ENCODE data around the gene DIS3L2. TPM values are rescaled to one million over a fixed set of nuclear protein-coding genes. Genes with fewer than 3 reads are reported as not detected.
A peak's percentile ranks its signal among the peaks of the same experiment; 100 is the strongest.

Gene DIS3L2
- total RNA-seq, 3 donors from 2014 or later: 28.5 to 43.0 (median 42.5) TPM

- DNase-seq (no peak), ATAC-seq (no peak)
- TF ChIP-seq CTCF (IDR thresholded peaks at IDR 0.05): no peak
- Histone ChIP-seq H3K4me1 (ENCODE audit: low read depth) (peaks cover 9% of the 10 kb centered on the region), H3K4me3 (no peak overlapping the region), H3K36me3 (ENCODE audit: low read depth) (no peaks in the 10 kb centered on the region), H3K9me3 (no peaks in the 10 kb centered on the region)
- intact Hi-C loops (cut with DNase I, micrococcal nuclease): no loop called here
These were observed 271.4 kb downstream of the DIS3L2 start for GRCh38 chr2:232232915-232233314.

GRCh38 chr2:232234922-232235615 lies 273.6 kb downstream of the DIS3L2 start:
- H3K36me3 ChIP-seq (ENCODE audit: low read depth): no peaks in the 10 kb centered on the region
- no peaks in the 10 kb centered on the region for H3K9me3 ChIP-seq
- TF ChIP-seq CTCF (IDR thresholded peaks at IDR 0.05): no peak
- DNase-seq: no peak
- ATAC-seq: peak; percentile 15
- H3K4me1 ChIP-seq (ENCODE audit: low read depth): peaks cover 9% of the 10 kb centered on the region
- intact Hi-C loops (cut with DNase I, micrococcal nuclease): no loop called here
- no peak overlapping the region for H3K4me3 ChIP-seq

GRCh38 chr2:232235716-232236115 lies 274.2 kb downstream of the DIS3L2 start:
- H3K36me3 ChIP-seq (ENCODE audit: low read depth): no peaks in the 10 kb centered on the region
- no peak for TF ChIP-seq CTCF (IDR thresholded peaks at IDR 0.05)
- H3K4me3 ChIP-seq: no peak overlapping the region
- H3K9me3 ChIP-seq: no peaks in the 10 kb centered on the region
- ATAC-seq (peak; percentile 60), DNase-seq (peak in 1 of 3 donors; percentile 18)
- intact Hi-C loops (cut with DNase I, micrococcal nuclease): no loop called here
- peaks cover 9% of the 10 kb centered on the region for H3K4me1 ChIP-seq (ENCODE audit: low read depth)

- intact Hi-C loops (cut with DNase I, micrococcal nuclease): no loop called here
- Histone ChIP-seq H3K36me3 (ENCODE audit: low read depth) (no peaks in the 10 kb centered on the region), H3K9me3 (no peaks in the 10 kb centered on the region), H3K4me1 (ENCODE audit: low read depth) (peaks cover 9% of the 10 kb centered on the region), H3K4me3 (no peak overlapping the region)
- ATAC-seq (peak; percentile 66), DNase-seq (no peak)
- TF ChIP-seq CTCF (IDR thresholded peaks at IDR 0.05): no peak
These were observed 274.7 kb downstream of the DIS3L2 start for GRCh38 chr2:232236200-232236599.

DNA sequence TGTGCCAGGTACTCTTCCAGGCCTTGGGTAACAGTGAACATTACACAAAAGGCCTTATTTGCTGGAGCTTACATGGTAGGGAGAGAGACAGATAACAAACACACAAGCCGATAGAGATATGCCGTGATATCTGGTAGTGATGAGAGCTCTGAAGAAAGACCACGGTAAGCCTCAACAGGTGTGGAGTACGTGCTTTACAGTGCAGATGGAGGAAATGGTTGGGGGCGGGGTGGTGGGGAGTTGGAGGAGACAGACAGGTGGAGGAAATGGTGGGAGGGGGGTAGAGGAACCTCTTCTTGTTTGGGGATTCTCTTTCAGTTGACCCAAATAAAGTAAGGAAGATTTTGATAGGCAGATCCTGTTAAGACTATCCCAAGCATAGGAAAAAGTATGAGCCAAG lies 276.0 kb downstream of the DIS3L2 start:
- Histone ChIP-seq H3K9me3 (no peaks in the 10 kb centered on the region), H3K36me3 (ENCODE audit: low read depth) (no peaks in the 10 kb centered on the region), H3K4me3 (no peak overlapping the region), H3K4me1 (ENCODE audit: low read depth) (peaks cover 9% of the 10 kb centered on the region)
- DNase-seq (no peak), ATAC-seq (no peak)
- intact Hi-C loops (cut with DNase I, micrococcal nuclease): no loop called here
- no peak for TF ChIP-seq CTCF (IDR thresholded peaks at IDR 0.05)

Data from mucosa of descending colon (tissue), 3 donors.